Uterus (tissue), 2 donors: ENCODE data around the gene WSCD2.

Source experiments
- POLR2A ChIP-seq, 2 donors: fragments of 450-650 bp; IDR thresholded peaks; one replicate each; pipeline ENCODE4 v1.6.1; 2016; ENCODE audit warnings: antibody characterized with exemption in 2 of 2, mild to moderate bottlenecking in 1 of 2, moderate library complexity in 1 of 2
- TF ChIP-seq, protein P1 (sequence below), 4 experiments: fragments of 200-600 bp in 2 of 4; fragments of 450-650 bp in 2 of 4; sonication (generic) in 2 of 4; IDR thresholded peaks; one replicate each; pipeline ENCODE4 v1.5.1; 2016 to 2019; ENCODE audit warnings: antibody characterized with exemption in 4 of 4, mild to moderate bottlenecking in 2 of 4, moderate library complexity in 1 of 4

DNA sequence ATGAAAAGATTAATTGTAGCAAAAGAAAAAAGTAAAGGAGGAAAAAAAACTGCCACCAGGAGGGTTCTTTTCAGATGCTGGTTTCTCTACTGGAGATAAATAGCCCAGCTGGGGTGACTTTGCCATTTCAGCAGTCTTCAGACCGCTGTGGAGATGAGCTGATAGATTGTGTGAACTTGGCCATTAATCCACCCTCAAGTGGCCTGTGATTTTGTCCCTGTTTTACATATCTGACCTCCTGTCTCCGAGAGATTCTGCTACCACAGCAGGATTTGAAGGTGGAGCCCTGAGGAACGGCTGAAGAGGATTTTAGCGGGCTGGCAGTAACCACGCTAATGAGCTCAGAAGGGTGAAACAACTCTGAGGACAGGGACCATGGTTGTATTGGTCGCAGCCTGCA, 72.7 kb downstream of the WSCD2 start:
- TF ChIP-seq, protein P1, sequence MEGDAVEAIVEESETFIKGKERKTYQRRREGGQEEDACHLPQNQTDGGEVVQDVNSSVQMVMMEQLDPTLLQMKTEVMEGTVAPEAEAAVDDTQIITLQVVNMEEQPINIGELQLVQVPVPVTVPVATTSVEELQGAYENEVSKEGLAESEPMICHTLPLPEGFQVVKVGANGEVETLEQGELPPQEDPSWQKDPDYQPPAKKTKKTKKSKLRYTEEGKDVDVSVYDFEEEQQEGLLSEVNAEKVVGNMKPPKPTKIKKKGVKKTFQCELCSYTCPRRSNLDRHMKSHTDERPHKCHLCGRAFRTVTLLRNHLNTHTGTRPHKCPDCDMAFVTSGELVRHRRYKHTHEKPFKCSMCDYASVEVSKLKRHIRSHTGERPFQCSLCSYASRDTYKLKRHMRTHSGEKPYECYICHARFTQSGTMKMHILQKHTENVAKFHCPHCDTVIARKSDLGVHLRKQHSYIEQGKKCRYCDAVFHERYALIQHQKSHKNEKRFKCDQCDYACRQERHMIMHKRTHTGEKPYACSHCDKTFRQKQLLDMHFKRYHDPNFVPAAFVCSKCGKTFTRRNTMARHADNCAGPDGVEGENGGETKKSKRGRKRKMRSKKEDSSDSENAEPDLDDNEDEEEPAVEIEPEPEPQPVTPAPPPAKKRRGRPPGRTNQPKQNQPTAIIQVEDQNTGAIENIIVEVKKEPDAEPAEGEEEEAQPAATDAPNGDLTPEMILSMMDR (IDR thresholded peaks at IDR 0.05), result no peak
- no peak for TF ChIP-seq POLR2A (IDR thresholded peaks at IDR 0.05)
